Fibroblast of mammary gland (primary cell): ENCODE results near the gene SLC1A2.

Experiments
- DNase-seq: peaks from one replicate; pipeline ENCODE4 v3.0.0-alpha.2; 2010; ENCODE audit warnings: low read depth
- H3K4me3 ChIP-seq: 2 replicates; pipeline ENCODE4 v1.5.1; 2011; ENCODE audit warnings: low read depth, mild to moderate bottlenecking, low read length, moderate library complexity; ENCODE audit not compliant: control insufficient read depth
- CTCF ChIP-seq: conservative IDR thresholded peaks from 2 replicates; pipeline ENCODE4 v1.5.1; 2011; ENCODE audit warnings: low read depth, low read length, inconsistent platforms; ENCODE audit not compliant: control insufficient read depth, insufficient read depth

The SLC1A2 gene

GRCh38 chr11:35242412-35243242 is 176.7 kb downstream of the SLC1A2 start:
- DNase-seq = no peak
- TF ChIP-seq CTCF = no peak
- no peak overlapping the region for H3K4me3 ChIP-seq

GRCh38 chr11:35241531-35241930 is 177.8 kb downstream of the SLC1A2 start:
- no peak overlapping the region for H3K4me3 ChIP-seq
- TF ChIP-seq CTCF = no peak
- DNase-seq = no peak

GRCh38 chr11:35241083-35241482 is 178.3 kb downstream of the SLC1A2 start:
- DNase-seq = no peak
- TF ChIP-seq CTCF = no peak
- H3K4me3 ChIP-seq = no peak overlapping the region

GRCh38 chr11:35239471-35240075 is 179.8 kb downstream of the SLC1A2 start:
- no peak for TF ChIP-seq CTCF

GRCh38 chr11:35238882-35239281 is 180.5 kb downstream of the SLC1A2 start:
- no peak for DNase-seq
- no peak overlapping the region for H3K4me3 ChIP-seq
- TF ChIP-seq CTCF = no peak

More at GRCh38 chr11:35239471-35240075, 179.8 kb downstream of the SLC1A2 start:
- no peak overlapping the region for H3K4me3 ChIP-seq
- no peak for DNase-seq

GRCh38 chr11:35237860-35238715 is 181.3 kb downstream of the SLC1A2 start:
- TF ChIP-seq CTCF = peak; percentile 76
- DNase-seq = peak; percentile 64
- no peak overlapping the region for H3K4me3 ChIP-seq
